Heart left ventricle (tissue), 16 donors: ENCODE measurements around the gene C18orf54. TPM values are rescaled to one million over a fixed set of nuclear protein-coding genes. Genes with fewer than 3 reads are reported as not detected.

Experiments
- ATAC-seq, 4 donors: fragments of 200-7000 bp; cut with Tn5 transposase; one replicate each; pipeline ENCODE4 v1.9.1; 2020 to 2022; ENCODE audit warnings: moderate library complexity in 4 of 4, mild to moderate bottlenecking in 3 of 4, moderate number of reproducible peaks in 1 of 4
- DNase-seq, 5 donors: peaks; one replicate each; pipeline ENCODE4 v3.0.0-alpha.2; 2020
- H3K27ac ChIP-seq, 12 donors: fragments of 200-600 bp; sonication (generic) in 4 of 12; one replicate each; pipeline versions ENCODE4 v1.5.0 to v1.8.0; 2016 to 2022; ENCODE audit warnings: mild to moderate bottlenecking in 2 of 12
- H3K27me3 ChIP-seq, 9 donors: fragments of 200-600 bp; sonication (generic) in 2 of 9; one replicate each; pipeline versions ENCODE4 v1.5.1 to v1.8.0; 2016 to 2022; ENCODE audit warnings: mild to moderate bottlenecking in 3 of 9
- H3K36me3 ChIP-seq, 9 donors: fragments of 200-600 bp; sonication (generic) in 2 of 9; one replicate each; pipeline versions ENCODE4 v1.5.0 to v1.8.0; 2018 to 2022; ENCODE audit warnings: mild to moderate bottlenecking in 2 of 9
- H3K4me1 ChIP-seq, 12 donors: fragments of 200-600 bp; sonication (generic) in 4 of 12; one replicate each; pipeline versions ENCODE4 v1.5.0 to v1.8.0; 2016 to 2022; ENCODE audit warnings: mild to moderate bottlenecking in 3 of 12
- H3K4me3 ChIP-seq, 12 donors: fragments of 200-600 bp; sonication (generic) in 4 of 12; one replicate each; pipeline versions ENCODE4 v1.5.0 to v1.8.0; 2017 to 2022; ENCODE audit warnings: mild to moderate bottlenecking in 9 of 12, moderate library complexity in 4 of 12
- H3K9me3 ChIP-seq, 12 donors: fragments of 200-600 bp; sonication (generic) in 4 of 12; one replicate each; pipeline versions ENCODE4 v1.5.0 to v1.8.0; 2016 to 2022; ENCODE audit warnings: mild to moderate bottlenecking in 1 of 12
- POLR2A ChIP-seq, 2 donors: fragments of 450-650 bp; IDR thresholded peaks; one replicate each; pipeline ENCODE4 v1.6.1; 2017; ENCODE audit warnings: antibody characterized with exemption in 2 of 2, mild to moderate bottlenecking in 2 of 2, moderate library complexity in 2 of 2
- WGBS, 4 donors: extraction: QIAGEN DNeasy Blood & Tissue Kit in 2 of 4; methylation state at CpG; one replicate each; pipeline versions ENCODE4 v1.1.5 to v1.1.7; 2013 to 2018; 5-methylcytosine and 5-hydroxymethylcytosine counted together
- intact Hi-C, 10 donors: fragments of 100-400 bp; cut with DNase I; formaldehyde crosslinking; loops; one replicate each; pipeline versions ENCODE4 v1.11.1 to v1.14.2; 2022
- polyA plus RNA-seq, 2 donors: library from polyadenylated mRNA; stranded (reverse); fragments of 200-250 nt; gene quantifications; one replicate each; pipeline ENCODE4 v1.2.3, GENCODE V29; 2013
- total RNA-seq, 9 donors: library from RNA; depleted of rRNA in 2 of 9; stranded (reverse); fragments of >200 nt in 2 of 9; fragmentation: NEBNext Ultra II Directional in 3 of 9; extraction: Animal tissue kit (Norgen Biotek cat#: 25700) in 3 of 9; gene quantifications; one replicate each; pipeline versions ENCODE4 v1.1.0 to v1.2.4, GENCODE V29; 2016 to 2023
- TF ChIP-seq, protein P1 (sequence below), 12 donors: fragments of 200-600 bp; sonication (generic) in 4 of 12; IDR thresholded peaks; one replicate each; pipeline versions ENCODE4 v1.5.0 to v1.8.0; 2018 to 2022; ENCODE audit warnings: antibody characterized with exemption in 12 of 12, mild to moderate bottlenecking in 5 of 12
- donor health status: ischemic (EF 13 %, LVEDD 7.1; RV severe dilation, severe dysfunction).
- donor health status: healthy with polysubstance abuse.
- donor health status: DM: no; HTN: yes; CAD: no.
- donor health status: DM: no; HTN: no; CAD: no.
- donor health status: ischemic (EF 25% LVEDD 6.9; RV normal size, moderate dysfunction).
- donor health status: ischemic (EF 25% LVEDD 5.7; RV mildly dilated, moderate dysfunction).
- donor health status: healthy.
- donor health status: DM: yes; HTN: yes; CAD: no.
- donor health status: ischemic (EF 35%, LVEDD 5.7; RV mildly dilated, moderate dysfunction).
- donor health status: nonischemic (EF 11% LVEDD 7.7; RV severe dilation, severe dysfunction).
- donor health status: DM: yes; HTN: yes; CAD: no.
- donor health status: PGD.
- donor health status: ischemic (EF 29% LVEDD 5.4; RV normal size, mild dysfunction).
- donor health status: nonischemic (EF 23%, LVEDD 6.1; RV moderate dilation, normal function).

Gene C18orf54
- total and polyA plus RNA-seq, 11 donors = 0.46 to 2.4 (median 1.0) TPM

DNA sequence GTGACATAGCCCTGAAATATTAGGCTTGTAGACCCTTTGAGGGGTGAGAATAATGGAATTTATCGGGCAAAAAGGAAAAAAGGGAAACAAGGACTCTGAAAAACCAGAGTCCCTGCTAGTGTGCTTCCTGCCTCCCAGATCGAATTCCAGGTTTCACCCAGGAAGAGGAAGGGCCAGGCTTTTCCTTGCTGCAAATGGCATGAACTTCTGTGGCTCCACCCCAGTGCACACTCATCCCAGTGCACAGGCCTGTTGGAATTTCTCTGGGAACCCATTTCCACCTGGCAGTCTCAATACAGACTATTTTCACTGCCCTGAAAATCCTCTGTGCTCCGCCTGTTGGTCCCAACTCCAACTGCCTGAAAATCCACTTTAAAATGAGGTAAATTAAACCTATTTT, 29.9 kb downstream of the C18orf54 start:
- Histone ChIP-seq H3K36me3 (no peaks in the 10 kb centered on the region), H3K27ac (no peak overlapping the region), H3K9me3 (no peaks in the 10 kb centered on the region), H3K4me3 (no peak overlapping the region), H3K4me1 (peaks cover 0 to 10% (median 0%) of the 10 kb centered on the region in 12 donors), H3K27me3 (peaks cover 0 to 5% (median 0%) of the 10 kb centered on the region in 9 donors)
- intact Hi-C loops = no loop called here
- ATAC-seq (no peak), DNase-seq (no peak)
- 67 to 89% (median 83%) methylated on average over 3 of the region's 3 CpGs for WGBS, 4 donors
- no peak for TF ChIP-seq POLR2A (IDR thresholded peaks at IDR 0.05)
- TF ChIP-seq, protein P1, sequence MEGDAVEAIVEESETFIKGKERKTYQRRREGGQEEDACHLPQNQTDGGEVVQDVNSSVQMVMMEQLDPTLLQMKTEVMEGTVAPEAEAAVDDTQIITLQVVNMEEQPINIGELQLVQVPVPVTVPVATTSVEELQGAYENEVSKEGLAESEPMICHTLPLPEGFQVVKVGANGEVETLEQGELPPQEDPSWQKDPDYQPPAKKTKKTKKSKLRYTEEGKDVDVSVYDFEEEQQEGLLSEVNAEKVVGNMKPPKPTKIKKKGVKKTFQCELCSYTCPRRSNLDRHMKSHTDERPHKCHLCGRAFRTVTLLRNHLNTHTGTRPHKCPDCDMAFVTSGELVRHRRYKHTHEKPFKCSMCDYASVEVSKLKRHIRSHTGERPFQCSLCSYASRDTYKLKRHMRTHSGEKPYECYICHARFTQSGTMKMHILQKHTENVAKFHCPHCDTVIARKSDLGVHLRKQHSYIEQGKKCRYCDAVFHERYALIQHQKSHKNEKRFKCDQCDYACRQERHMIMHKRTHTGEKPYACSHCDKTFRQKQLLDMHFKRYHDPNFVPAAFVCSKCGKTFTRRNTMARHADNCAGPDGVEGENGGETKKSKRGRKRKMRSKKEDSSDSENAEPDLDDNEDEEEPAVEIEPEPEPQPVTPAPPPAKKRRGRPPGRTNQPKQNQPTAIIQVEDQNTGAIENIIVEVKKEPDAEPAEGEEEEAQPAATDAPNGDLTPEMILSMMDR (IDR thresholded peaks at IDR 0.05) = no peak

DNA sequence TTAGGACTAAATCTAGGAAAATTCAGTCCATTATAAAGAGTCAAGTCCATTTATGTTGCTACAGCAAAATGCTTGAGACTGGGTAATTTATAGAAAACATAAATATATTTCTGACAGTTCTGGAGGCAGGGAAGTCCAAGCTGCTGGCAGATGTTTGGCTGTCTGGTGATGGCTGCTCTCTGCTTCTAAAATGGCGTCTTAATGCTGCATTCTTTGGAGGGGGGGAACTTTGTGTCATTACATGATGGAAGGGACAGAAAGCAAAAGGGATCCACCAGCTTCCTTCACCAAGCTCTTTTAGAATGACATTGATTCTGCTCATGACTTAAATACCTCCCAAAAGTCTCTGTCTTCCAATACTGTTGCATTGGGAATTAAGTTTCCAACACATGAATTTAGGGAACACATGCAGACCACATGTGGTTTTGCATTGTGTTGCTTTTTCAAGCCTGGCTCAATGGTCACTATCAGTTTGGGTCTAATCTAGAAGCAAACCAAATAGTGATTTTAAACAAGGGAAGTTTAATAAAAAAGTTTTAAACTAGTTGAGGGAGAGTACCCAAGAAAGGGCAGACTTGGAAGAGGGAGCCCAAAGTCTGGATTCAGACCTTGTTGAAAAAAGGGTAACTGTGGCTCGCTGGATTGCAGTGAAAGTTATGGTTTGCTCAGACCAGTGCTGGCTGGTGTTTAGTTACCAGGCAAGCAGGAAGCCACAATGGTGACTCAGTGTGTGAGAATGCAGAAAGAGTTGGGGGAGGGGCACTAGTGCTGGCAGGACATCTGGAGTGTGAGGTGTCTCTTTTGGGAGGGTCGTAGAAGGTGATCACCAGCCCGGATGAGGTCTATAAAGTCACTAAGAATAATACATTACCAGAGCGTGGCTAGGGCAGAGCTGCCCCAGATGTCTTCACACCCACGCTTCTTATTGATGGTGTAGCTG, 30.8 kb downstream of the C18orf54 start:
- Histone ChIP-seq H3K9me3 (no peaks in the 10 kb centered on the region), H3K4me1 (peaks cover 0 to 10% (median 0%) of the 10 kb centered on the region in 12 donors), H3K36me3 (no peaks in the 10 kb centered on the region), H3K27ac (no peak overlapping the region), H3K27me3 (peaks cover 0 to 5% (median 0%) of the 10 kb centered on the region in 9 donors), H3K4me3 (no peak overlapping the region)
- intact Hi-C loops = no loop called here
- TF ChIP-seq POLR2A (IDR thresholded peaks at IDR 0.05) = no peak
- TF ChIP-seq, protein P1 (IDR thresholded peaks at IDR 0.05) = no peak
- DNase-seq (no peak), ATAC-seq (no peak)
- 53 to 61% (median 58%) methylated on average over 6 of the region's 6 CpGs for WGBS, 4 donors

DNA sequence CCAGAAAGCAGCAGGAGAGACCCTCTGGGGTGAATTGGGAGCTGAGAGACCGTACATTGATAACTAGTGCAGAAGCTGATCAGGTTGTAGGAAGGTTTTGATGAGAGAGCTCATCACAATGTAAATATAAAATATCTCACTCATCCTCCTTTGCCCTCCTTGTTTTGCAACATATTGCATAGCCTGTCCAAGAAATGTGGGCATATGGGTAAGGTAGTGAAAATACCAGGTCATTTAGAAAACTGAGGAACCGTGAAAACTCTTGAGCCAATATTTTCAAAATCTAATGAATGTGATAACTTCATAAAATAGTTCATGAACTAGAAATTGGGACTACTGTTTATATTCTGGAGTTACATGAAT, 31.4 kb downstream of the C18orf54 start:
- H3K9me3 ChIP-seq = no peaks in the 10 kb centered on the region
- peaks cover 0 to 10% (median 0%) of the 10 kb centered on the region in 12 donors for H3K4me1 ChIP-seq
- peaks cover 0 to 5% (median 0%) of the 10 kb centered on the region in 9 donors for H3K27me3 ChIP-seq
- H3K27ac ChIP-seq = no peak overlapping the region
- ATAC-seq = no peak
- WGBS, 4 donors = 41 to 43% (median 41%) methylated on average over 2 of the region's 2 CpGs
- no peak for DNase-seq
- no peaks in the 10 kb centered on the region for H3K36me3 ChIP-seq
- intact Hi-C loops = no loop called here
- no peak for TF ChIP-seq POLR2A (IDR thresholded peaks at IDR 0.05)
- TF ChIP-seq, protein P1 (IDR thresholded peaks at IDR 0.05) = no peak
- H3K4me3 ChIP-seq = no peak overlapping the region

DNA sequence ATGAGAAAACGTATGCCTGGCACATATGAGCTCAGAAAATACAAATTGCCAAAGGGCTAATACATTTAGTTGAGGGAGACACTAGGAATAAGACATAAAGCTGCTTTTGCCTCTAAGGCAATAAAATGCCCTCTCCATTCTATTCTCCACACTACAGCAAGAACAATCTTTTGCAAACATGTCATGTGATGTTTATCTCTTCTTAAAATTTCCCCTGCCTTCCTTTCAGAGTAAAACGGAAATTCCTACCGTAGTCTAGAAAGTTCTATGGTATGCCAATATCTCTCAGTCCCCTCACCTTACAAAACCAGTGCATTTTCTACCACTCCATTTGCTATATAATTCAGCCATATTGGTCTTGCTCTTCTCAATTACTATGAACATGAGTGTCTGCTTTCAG, 33.1 kb downstream of the C18orf54 start:
- Histone ChIP-seq H3K27ac (no peak overlapping the region), H3K36me3 (no peaks in the 10 kb centered on the region), H3K9me3 (no peaks in the 10 kb centered on the region), H3K4me3 (no peak overlapping the region), H3K4me1 (peaks cover 0 to 10% (median 0%) of the 10 kb centered on the region in 12 donors), H3K27me3 (peaks cover 0 to 3% (median 0%) of the 10 kb centered on the region in 9 donors)
- no peak for ATAC-seq
- intact Hi-C loops = loop anchor here in 4 of 10 donors (5.0 to 10.0 kb wide), 2 partner anchors 281 to 284 kb away; no protein-coding TSS in a partner anchor
- no peak for TF ChIP-seq POLR2A (IDR thresholded peaks at IDR 0.05)
- TF ChIP-seq, protein P1 (IDR thresholded peaks at IDR 0.05) = no peak
- DNase-seq = no peak
- WGBS, 4 donors = 60 to 80% (median 66%) methylated on average over 3 of the region's 3 CpGs
